B cell (primary cell): Measurements from ENCODE around the gene EXD3. TPM values are rescaled to one million over a fixed set of nuclear protein-coding genes. Genes with fewer than 3 reads are reported as not detected.

Source experiments
- ATAC-seq: fragments of 200-7000 bp; cut with Tn5 transposase; one replicate; pipeline ENCODE4 v1.10.0; 2021; ENCODE audit warnings: low read depth, mild to moderate bottlenecking, moderate number of reproducible peaks, moderate library complexity
- CTCF ChIA-PET: fragments of 350-600 bp; sonication (Branson Sonifier 250); formaldehyde crosslinking; loops from one replicate; lab custom pipeline; 2021; ENCODE audit warnings: antibody characterized with exemption, inconsistent platforms; lab: Charles Lee
- POLR2A ChIA-PET: fragments of 350-600 bp; sonication (Branson Sonifier 250); formaldehyde crosslinking; loops from one replicate; lab custom pipeline; 2021; ENCODE audit warnings: antibody characterized with exemption; lab: Charles Lee
- DNase-seq: peaks from one replicate; pipeline ENCODE4 v3.0.0; 2013
- H2AFZ ChIP-seq: 2 replicates; pipeline ENCODE4 v1.6.1; 2012; ENCODE audit warnings: mild to moderate bottlenecking, low read depth, low read length; ENCODE audit not compliant: insufficient read depth, poor library complexity, severe bottlenecking
- H3K27ac ChIP-seq, 2 donors: 1 replicate in 1 of 2; 2 replicates in 1 of 2; pipeline ENCODE4 v1.5.1; 2012 to 2013; ENCODE audit warnings: low read length in 2 of 2, mild to moderate bottlenecking in 2 of 2, moderate library complexity in 1 of 2
- H3K27me3 ChIP-seq, 4 experiments: fragments of 200-600 bp in 1 of 4; sonication (generic) in 1 of 4; replicated peaks in 1 of 4; 1 replicate in 2 of 4; 2 replicates in 2 of 4; pipeline versions ENCODE4 v1.6.1 to v1.7.0; 2013 to 2016; ENCODE audit warnings: low read length in 3 of 4, mild to moderate bottlenecking in 2 of 4, mixed read lengths in 1 of 4, moderate library complexity in 1 of 4; ENCODE audit not compliant: insufficient read depth in 4 of 4, control insufficient read depth in 3 of 4; ENCODE audit errors: control extremely low read depth in 1 of 4
- H3K36me3 ChIP-seq, 2 experiments: replicated peaks in 1 of 2; 1 replicate in 1 of 2; 2 replicates in 1 of 2; pipeline versions ENCODE4 v1.6.1 to v1.7.1; 2013; ENCODE audit warnings: low read length in 1 of 2; ENCODE audit not compliant: insufficient read depth in 2 of 2, control insufficient read depth in 1 of 2; ENCODE audit errors: control extremely low read depth in 1 of 2, extremely low read depth in 1 of 2
- H3K4me1 ChIP-seq, 2 donors: fragments of 200-600 bp in 1 of 2; sonication (generic) in 1 of 2; 1 replicate in 1 of 2; 2 replicates in 1 of 2; pipeline versions ENCODE4 v1.5.1 to v1.6.1; 2013 to 2017; ENCODE audit warnings: low read length in 2 of 2; ENCODE audit not compliant: control insufficient read depth in 2 of 2, insufficient read depth in 2 of 2
- H3K4me2 ChIP-seq: replicated peaks from 2 replicates; pipeline ENCODE3; 2012; ENCODE audit warnings: mild to moderate bottlenecking, low read depth, low read length; ENCODE audit not compliant: poor library complexity, severe bottlenecking
- H3K4me3 ChIP-seq, 5 experiments: fragments of 200-600 bp in 1 of 5; sonication (generic) in 1 of 5; 1 replicate in 3 of 5; 2 replicates in 2 of 5; pipeline versions ENCODE4 v1.5.1 to v1.7.0; 2011 to 2016; ENCODE audit warnings: low read length in 4 of 5, mild to moderate bottlenecking in 4 of 5, low read depth in 2 of 5, control low read depth in 1 of 5, moderate library complexity in 1 of 5; ENCODE audit not compliant: insufficient read depth in 1 of 5; ENCODE audit errors: control extremely low read depth in 1 of 5, extremely low read depth in 1 of 5
- H3K79me2 ChIP-seq: fragments of 200-600 bp; sonication (generic); one replicate; pipeline ENCODE4 v1.6.0; 2016; ENCODE audit warnings: low read length; ENCODE audit not compliant: control insufficient read depth, insufficient read depth
- H3K9ac ChIP-seq: fragments of 200-600 bp; sonication (generic); 2 replicates; pipeline ENCODE4 v1.6.1; 2017; ENCODE audit warnings: mild to moderate bottlenecking, low read length, moderate library complexity
- H3K9me3 ChIP-seq, 3 donors: one replicate each; pipeline versions ENCODE4 v1.6.1 to v1.7.1; 2013; ENCODE audit warnings: low read length in 2 of 3; ENCODE audit not compliant: control insufficient read depth in 2 of 3, insufficient read depth in 1 of 3; ENCODE audit errors: control extremely low read depth in 1 of 3
- H4K20me1 ChIP-seq: 2 replicates; pipeline ENCODE4 v1.6.0; 2012; ENCODE audit warnings: mild to moderate bottlenecking, low read length; ENCODE audit not compliant: insufficient read depth, control insufficient read depth, poor library complexity, severe bottlenecking
- H3K27ac Mint-ChIP-seq: one replicate; pipeline ENCODE4 v1.8.0; 2021; ENCODE audit warnings: mixed read lengths
- H3K27me3 Mint-ChIP-seq: one replicate; pipeline ENCODE4 v1.8.0; 2021; ENCODE audit warnings: mixed read lengths
- H3K4me1 Mint-ChIP-seq: one replicate; pipeline ENCODE4 v1.8.0; 2021; ENCODE audit warnings: mixed read lengths
- H3K4me3 Mint-ChIP-seq: one replicate; pipeline ENCODE4 v1.8.0; 2021; ENCODE audit warnings: mixed read lengths
- H3K9me3 Mint-ChIP-seq: one replicate; pipeline ENCODE4 v1.8.0; 2022; ENCODE audit warnings: mixed read lengths; ENCODE audit not compliant: insufficient read depth
- EZH2 ChIP-seq: IDR thresholded peaks from 2 replicates; pipeline ENCODE4 v1.6.1; 2012; ENCODE audit warnings: borderline replicate concordance, low read depth, mild to moderate bottlenecking, moderate library complexity, low read length; ENCODE audit not compliant: insufficient read depth, poor library complexity, severe bottlenecking
- WGBS: methylation state at CpG from one replicate; pipeline ENCODE4 v1.1.5; 2013; ENCODE audit warnings: missing lambda C conversion rate; ENCODE audit not compliant: insufficient coverage; 5-methylcytosine and 5-hydroxymethylcytosine counted together
- intact Hi-C: fragments of 100-400 bp; cut with micrococcal nuclease; formaldehyde crosslinking; loops from one replicate; pipeline ENCODE4 v1.10.0; 2022
- polyA plus RNA-seq: library from polyadenylated mRNA; depleted of rRNA; stranded (reverse); fragments of >200 nt; gene quantifications from 2 replicates; pipeline ENCODE4 v1.2.3, GENCODE V29; 2012
- total RNA-seq, 2 donors: library from RNA; stranded (reverse); fragments of 120-200 nt in 1 of 2; gene quantifications; 1 replicate in 1 of 2; 2 replicates in 1 of 2; pipeline versions ENCODE4 v1.2.3 to v1.2.4, GENCODE V29; 2013 to 2022
- TF ChIP-seq, protein P1 (sequence below): fragments of 200-600 bp; IDR thresholded peaks from one replicate; pipeline ENCODE4 v1.8.0; 2022; ENCODE audit warnings: antibody characterized with exemption, mild to moderate bottlenecking

Gene EXD3
- total and polyA plus RNA-seq, 2 donors (not counting 1 experiment from before 2014, with no cell fraction given), result 22.5 to 23.7 TPM

DNA sequence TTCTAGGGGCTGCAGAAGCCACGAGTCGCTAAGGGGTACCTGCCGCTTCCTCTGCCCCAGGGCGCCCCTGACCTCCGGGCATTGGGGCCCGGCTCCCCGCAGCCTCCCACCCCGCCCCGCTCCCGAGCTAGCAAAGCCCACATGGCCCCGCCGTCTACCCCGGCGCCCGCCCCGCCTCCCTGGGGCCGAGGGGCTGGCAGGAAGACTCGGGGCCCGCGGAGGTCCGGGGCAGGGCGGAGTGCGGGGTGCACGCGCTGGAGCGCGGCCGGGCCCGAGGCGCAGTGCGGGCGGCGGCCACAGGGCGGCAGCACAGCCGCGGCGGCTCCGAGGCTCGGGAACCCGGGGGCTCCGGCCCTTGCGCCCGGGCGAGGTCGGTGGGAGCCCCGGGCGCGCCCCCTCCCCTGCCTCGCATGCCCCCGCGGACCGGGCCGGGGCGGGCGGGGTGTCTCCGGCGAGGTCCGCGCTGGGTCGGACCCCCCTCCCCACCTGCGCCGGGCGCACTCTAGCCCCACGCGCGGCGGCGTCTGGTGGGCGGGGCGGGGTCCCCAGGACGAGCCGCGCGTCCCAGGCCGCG is 127.6 kb downstream of the EXD3 start:
- no peak for TF ChIP-seq EZH2
- TF ChIP-seq, protein P1, sequence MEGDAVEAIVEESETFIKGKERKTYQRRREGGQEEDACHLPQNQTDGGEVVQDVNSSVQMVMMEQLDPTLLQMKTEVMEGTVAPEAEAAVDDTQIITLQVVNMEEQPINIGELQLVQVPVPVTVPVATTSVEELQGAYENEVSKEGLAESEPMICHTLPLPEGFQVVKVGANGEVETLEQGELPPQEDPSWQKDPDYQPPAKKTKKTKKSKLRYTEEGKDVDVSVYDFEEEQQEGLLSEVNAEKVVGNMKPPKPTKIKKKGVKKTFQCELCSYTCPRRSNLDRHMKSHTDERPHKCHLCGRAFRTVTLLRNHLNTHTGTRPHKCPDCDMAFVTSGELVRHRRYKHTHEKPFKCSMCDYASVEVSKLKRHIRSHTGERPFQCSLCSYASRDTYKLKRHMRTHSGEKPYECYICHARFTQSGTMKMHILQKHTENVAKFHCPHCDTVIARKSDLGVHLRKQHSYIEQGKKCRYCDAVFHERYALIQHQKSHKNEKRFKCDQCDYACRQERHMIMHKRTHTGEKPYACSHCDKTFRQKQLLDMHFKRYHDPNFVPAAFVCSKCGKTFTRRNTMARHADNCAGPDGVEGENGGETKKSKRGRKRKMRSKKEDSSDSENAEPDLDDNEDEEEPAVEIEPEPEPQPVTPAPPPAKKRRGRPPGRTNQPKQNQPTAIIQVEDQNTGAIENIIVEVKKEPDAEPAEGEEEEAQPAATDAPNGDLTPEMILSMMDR, result peak; percentile 59
- no peaks in the 10 kb centered on the region for H3K9me3 Mint-ChIP-seq
- H3K4me2 ChIP-seq, result peak overlapping the region; percentile 95
- peaks cover 32% of the 10 kb centered on the region for H3K27me3 Mint-ChIP-seq
- DNase-seq (peak; percentile 80), ATAC-seq (peak; percentile 85)
- peaks cover 29% of the 10 kb centered on the region in 2 donors for H3K4me1 ChIP-seq
- peak overlapping the region in 4 of 5 experiments; percentile 21 to 55 (median 40) for H3K4me3 ChIP-seq
- H3K27ac Mint-ChIP-seq, result no peak overlapping the region
- H3K4me3 Mint-ChIP-seq, result peak overlapping the region; percentile 73
- H3K27me3 ChIP-seq, result peaks cover 0 to 59% (median 35%) of the 10 kb centered on the region in 4 experiments
- peak overlapping the region; percentile 64 for H2AFZ ChIP-seq
- no peaks in the 10 kb centered on the region for H3K79me2 ChIP-seq
- no peak overlapping the region for H3K27ac ChIP-seq
- H4K20me1 ChIP-seq, result peaks cover 9% of the 10 kb centered on the region
- intact Hi-C loops, result loop anchor here (1.0 to 10.0 kb wide), 2 partner anchors 150 to 239 kb away; no protein-coding TSS in a partner anchor
- 2% methylated on average over 75 of the region's 76 CpGs for WGBS
- H3K9ac ChIP-seq, result peak overlapping the region; percentile 55
- H3K36me3 ChIP-seq, result no peaks in the 10 kb centered on the region
- H3K4me1 Mint-ChIP-seq, result peaks cover 18% of the 10 kb centered on the region
- POLR2A ChIA-PET, result interaction anchor here (0.6 kb wide), 2 partner anchors 41 to 387 kb away, joined by 3 to 5 read pairs; no protein-coding TSS in a partner anchor
- CTCF ChIA-PET, result no interaction called here
- peaks cover 0 to 30% (median 4%) of the 10 kb centered on the region in 3 donors for H3K9me3 ChIP-seq
